ENCODE measurements around the gene PTK7.

Gene PTK7

GRCh38 chr6:43144879-43145278, 68.8 kb downstream of the PTK7 start:
- DNase-seq (ENCODE audit: low read depth, low spot score) = no peak

DNA sequence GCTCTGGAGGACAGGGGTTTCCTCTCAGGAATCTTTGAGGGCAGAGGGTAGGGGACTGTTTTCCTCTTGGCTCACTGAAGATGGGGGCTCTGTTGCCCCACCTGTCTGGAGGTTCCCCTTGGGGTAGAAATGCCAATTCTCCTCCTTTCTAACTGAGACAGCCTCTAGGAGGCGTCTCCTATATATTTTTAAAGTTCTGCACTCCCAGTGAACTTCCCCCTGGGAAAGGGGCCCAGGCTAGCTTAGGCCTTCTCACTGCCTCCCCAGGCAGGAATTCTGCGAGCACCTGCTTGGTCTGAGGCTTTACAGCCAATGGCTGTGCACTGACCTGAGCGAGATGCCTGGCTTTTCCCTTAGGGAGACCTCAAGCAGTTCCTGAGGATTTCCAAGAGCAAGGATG, 70.1 kb downstream of the PTK7 start:
- DNase-seq (ENCODE audit: low read depth, low spot score) = no peak

DNA sequence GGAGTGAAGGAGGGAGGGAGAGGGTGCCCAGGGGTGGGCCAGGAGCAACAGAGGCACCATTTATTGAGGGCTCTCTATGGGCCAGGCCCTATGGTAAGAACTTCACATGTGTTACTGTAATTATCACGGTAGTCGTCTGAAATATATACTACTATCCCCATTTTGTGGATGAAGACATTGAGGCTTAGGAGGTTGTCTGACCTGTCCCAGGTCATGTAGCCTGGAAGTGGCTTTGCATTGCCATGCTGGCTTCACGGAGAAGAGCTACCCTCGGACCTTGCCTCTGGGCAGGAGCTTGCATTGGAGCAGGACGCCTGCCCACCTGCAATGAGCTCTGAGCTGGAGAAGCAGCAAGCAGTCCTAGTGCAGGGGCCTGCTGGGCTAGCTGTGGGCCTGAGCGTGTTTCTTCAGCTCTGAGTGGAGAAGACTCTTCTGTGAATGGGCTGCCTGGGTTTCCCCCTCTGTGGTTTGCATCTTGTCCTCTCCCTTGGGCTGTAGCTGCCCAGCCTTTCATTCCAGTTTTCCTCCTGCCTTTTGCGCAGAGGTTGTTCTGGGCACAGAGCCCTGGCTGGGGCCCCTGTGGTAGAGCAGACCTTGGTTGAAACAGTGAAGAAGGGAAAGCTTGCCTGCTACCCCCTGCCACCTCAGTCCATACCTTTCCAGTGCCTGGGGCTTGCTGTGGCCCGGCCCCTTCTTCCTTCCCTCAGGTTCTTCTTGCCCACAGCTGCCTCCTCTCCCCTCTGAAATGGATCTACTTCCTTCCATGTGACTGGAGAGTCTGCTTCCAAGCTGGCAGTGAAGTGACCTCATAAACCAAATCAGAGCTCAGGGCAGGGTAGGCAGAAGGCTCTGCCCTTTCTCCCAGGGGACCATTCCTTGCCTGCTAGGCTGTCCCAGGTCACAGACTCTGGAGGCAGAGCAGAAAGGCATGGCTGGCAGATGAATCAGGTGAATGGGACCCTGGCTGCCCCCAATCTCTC, 70.9 kb downstream of the PTK7 start:
- peak; percentile 59 for DNase-seq (ENCODE audit: low read depth, low spot score)

GRCh38 chr6:43147691-43148477, 71.8 kb downstream of the PTK7 start:
- no peak for DNase-seq (ENCODE audit: low read depth, low spot score)

- DNase-seq (ENCODE audit: low read depth, low spot score) = peak; percentile 58
These were observed 73.2 kb downstream of the PTK7 start for GRCh38 chr6:43149265-43149664.

GRCh38 chr6:43150051-43150751, 74.1 kb downstream of the PTK7 start:
- peak; percentile 57 for DNase-seq (ENCODE audit: low read depth, low spot score)

DNA sequence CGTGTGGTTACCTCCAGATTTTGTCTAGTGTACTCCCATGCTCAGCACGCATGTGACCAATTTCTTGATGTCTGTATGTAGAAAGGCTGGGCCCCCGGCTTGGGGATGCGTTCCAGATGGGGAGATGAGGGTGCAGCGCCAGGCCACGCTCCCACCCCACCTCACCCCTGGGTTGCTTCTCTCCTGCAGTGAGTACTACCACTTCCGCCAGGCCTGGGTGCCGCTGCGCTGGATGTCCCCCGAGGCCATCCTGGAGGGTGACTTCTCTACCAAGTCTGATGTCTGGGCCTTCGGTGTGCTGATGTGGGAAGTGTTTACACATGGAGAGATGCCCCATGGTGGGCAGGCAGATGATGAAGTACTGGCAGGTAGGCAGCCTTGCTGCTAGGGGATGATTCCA, 83.5 kb downstream of the PTK7 start:
- DNase-seq (ENCODE audit: low read depth, low spot score) = no peak

DNA sequence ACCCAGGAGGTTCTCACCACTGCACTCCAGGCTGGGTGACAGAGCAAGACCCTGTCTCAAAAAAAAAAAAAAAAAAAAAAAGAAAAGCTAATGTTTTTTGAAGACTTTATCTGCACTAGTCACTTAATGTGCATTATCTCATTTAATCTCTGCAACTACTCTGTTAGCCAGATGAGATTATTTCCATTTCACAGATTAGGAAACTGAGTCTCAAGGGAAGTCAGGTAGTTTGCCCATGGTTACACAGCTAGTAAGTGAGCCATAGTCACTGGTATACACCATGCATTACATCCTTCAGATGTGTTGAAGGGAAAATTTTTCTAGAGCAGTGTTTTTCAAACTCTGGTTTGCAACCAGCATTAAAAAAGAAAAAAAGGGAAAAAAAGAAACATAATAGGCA, 87.8 kb downstream of the PTK7 start:
- no peak for DNase-seq (ENCODE audit: low read depth, low spot score)

- DNase-seq (ENCODE audit: low read depth, low spot score) = no peak
These were observed 94.4 kb downstream of the PTK7 start for GRCh38 chr6:43170417-43170930.

DNA sequence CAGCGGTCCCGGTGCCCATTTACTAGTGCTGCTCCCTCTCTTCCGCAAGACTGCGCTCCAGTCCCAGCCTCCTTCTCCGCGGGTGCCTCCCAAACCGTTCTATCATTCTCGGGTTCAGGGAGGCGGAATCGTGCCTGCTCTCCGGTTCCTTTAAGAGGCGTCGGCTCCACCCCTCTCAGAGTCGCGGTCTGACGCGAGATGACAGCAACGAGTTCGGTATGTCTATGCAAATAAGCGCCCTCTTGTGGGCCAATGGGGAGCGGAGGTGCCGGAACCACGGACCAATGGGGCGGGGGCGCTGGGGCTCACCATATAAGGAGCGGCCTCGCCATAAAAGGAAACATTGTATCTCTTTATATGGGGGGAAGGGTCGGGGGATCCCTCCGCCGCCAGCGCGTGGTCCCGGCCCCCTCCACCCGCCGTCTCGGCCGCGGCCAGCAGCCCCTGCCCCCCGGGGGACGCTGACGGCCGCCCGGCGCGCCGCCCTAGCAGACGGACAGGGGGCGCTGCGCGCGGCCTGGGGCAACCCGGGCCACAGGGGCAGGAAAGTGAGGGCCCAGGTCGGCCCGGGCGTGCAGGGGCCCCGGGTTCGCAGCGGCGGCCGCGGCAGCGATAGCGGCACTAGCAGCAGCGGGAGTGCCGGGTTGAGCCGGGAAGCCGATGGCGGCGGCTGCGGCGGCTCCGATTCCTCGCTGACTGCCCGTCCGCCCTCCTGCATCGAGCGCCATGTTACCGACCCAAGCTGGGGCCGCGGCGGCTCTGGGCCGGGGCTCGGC, 95.0 kb downstream of the PTK7 start, which contains the start of gene SRF:
SRF (plus strand) TSS at position 339 of the 776 bp plus-strand sequence; CDS start at position 727, 388 bp downstream.
- DNase-seq (ENCODE audit: low read depth, low spot score) = peak; percentile 100

GRCh38 chr6:43171707-43172103, 95.6 kb downstream of the PTK7 start:
- DNase-seq (ENCODE audit: low read depth, low spot score) = peak; percentile 53

DNA sequence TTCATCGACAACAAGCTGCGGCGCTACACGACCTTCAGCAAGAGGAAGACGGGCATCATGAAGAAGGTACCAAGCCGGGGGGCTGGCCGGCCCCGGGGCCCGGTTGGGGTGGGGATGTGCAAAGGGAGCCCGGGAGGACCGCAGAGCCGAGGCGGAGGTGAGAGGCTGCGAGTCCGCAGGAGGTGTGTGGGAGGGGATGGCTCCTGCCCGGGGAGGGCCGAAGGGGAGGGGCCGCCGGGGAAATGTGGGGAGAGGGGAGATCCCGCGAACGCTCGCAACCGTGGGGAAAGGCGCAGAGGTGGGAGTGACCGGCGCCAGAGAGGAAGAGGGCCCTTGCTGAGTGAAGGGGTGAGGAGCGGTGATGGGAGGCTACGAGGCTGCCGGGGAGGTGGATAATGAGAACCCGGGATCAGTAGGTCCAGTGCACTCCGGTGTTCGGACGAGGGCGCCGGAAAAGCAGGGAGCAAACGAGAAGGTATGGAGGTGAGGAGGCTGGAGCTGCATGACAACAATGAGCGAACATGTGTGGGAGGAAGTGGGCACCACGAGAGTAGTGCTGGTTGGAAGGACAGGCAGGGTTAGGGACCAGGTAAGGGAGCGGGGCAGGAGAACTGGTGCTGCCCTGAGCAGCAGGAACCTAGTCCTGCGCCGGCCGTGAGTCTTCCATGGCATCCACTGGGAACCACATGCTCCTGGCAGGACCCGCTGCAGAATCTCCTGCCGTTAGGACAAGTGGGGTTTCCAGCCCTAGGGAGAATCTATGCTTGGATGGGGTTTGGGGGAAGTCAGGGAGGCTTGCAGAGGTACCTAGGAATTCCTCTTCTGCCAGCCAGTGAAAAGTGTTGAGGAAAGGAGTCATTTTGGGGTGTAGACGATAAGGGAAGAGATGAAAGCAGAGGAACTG, 96.2 kb downstream of the PTK7 start:
- peak; percentile 77 for DNase-seq (ENCODE audit: low read depth, low spot score)

- DNase-seq (ENCODE audit: low read depth, low spot score) = peak; percentile 32
These were observed 97.6 kb downstream of the PTK7 start for GRCh38 chr6:43173591-43174262.

DNA sequence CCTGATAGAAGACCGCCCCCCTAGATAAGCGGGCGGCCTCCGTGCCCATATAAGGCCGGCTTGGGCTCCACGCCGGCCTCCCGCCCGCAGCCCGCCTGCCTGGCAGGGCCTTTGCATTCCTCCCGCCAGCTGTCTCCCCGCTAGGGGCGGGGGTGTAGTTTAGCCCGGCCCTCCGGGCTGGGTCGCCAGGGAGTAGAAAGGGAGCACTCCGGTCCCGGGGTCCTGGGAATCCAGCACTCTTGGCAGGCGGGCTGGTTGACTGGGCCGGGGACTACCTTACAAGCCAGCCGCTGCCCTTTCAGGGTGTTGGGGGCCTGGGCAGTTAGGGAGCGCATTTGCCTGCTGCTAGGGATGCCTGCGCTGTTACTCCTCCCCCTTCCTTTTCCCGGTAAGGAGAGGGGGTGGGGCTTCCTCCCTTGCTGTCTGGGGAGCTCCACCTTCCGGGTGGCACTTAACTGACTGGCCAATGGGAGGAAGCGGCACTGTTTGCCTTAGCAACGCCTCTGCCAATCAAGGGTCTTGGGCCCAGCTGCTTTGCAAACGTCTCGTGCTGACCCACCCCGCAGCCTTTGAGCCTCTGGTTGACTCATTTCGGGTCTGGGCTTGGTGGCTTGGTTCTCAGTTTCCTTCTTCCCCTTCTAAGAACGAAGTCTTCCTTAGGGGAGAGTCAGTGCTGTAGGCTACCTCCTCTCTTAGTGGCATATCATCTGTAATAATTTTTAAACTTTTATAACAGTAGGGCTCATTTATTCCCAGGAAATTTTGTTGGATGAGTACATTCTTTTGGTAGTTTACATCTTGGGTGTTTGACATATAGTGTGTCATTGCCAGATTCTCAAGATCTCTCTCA, 98.4 kb downstream of the PTK7 start:
- DNase-seq (ENCODE audit: low read depth, low spot score) = peak; percentile 99

DNA sequence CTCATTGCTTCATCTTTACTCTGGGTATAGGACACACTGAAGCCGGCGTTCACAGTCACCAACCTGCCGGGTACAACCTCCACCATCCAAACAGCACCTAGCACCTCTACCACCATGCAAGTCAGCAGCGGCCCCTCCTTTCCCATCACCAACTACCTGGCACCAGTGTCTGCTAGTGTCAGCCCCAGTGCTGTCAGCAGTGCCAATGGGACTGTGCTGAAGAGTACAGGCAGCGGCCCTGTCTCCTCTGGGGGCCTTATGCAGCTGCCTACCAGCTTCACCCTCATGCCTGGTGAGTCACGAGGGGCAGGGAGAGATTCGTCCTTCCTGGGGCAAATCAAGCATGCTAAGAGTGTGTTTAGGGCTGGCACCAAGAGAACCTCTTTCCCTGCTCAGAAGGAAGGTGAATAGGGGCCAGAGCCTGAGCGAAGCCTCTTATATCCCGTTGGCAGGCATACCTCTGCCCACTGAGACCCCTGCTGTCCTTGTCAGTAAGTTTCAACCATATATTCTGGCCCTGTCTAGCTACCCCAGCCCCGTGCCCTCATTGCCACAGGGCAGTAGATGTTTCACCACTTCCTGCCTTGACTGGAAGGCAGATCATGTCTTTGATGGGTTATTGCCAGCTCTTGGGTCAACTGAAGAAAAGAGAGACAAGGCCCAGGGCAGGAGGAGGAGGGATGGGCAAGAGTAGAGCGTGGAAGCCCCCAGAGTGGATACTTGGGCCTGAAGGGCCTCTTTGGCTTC, 99.7 kb downstream of the PTK7 start:
- no peak for DNase-seq (ENCODE audit: low read depth, low spot score)

- no peak for DNase-seq (ENCODE audit: low read depth, low spot score)
These were observed 100.3 kb downstream of the PTK7 start for GRCh38 chr6:43176423-43176786.

- DNase-seq (ENCODE audit: low read depth, low spot score) = no peak
These were observed 102.0 kb downstream of the PTK7 start for GRCh38 chr6:43178150-43178549.
